GM18519 (cell line): ENCODE measurements around the gene PSMG2.
"Not testable (repeated sequence)": the region's sequence is repeated elsewhere in the genome, so short reads cannot be mapped to it uniquely, and the experiment has no call there.

Source experiments
- ATAC-seq: cut with Tn5 transposase; IDR thresholded peaks from one replicate; pipeline ENCODE4 v1.9.1; 2021; ENCODE audit warnings: mild to moderate bottlenecking, moderate library complexity; ENCODE audit not compliant: unreplicated experiment, low FRiP score

The PSMG2 gene

GRCh38 chr18:12721495-12722275, 18.8 kb downstream of the PSMG2 start:
- no peak for ATAC-seq

- no peak for ATAC-seq
Observed at GRCh38 chr18:12722731-12723130, 19.9 kb downstream of the PSMG2 start.

DNA sequence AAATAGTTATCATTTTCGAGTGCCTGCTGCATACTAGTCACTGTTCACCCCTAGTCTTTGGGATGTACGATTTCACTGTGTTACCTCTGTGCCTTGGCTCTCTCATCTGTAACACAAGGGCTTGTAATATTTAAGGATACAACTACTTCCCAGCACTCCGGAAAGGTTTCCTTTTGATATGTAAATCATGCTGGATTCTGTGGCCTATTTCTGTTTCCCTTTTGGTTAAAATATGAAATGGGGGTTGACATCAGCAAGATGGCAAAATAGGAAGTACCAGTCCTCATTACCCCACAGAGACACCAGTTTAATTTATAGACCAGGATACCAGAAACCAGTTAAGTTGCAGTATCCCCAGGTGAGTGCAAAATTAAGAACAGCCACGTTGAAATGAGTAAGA, 23.5 kb downstream of the PSMG2 start:
- ATAC-seq: no peak

DNA sequence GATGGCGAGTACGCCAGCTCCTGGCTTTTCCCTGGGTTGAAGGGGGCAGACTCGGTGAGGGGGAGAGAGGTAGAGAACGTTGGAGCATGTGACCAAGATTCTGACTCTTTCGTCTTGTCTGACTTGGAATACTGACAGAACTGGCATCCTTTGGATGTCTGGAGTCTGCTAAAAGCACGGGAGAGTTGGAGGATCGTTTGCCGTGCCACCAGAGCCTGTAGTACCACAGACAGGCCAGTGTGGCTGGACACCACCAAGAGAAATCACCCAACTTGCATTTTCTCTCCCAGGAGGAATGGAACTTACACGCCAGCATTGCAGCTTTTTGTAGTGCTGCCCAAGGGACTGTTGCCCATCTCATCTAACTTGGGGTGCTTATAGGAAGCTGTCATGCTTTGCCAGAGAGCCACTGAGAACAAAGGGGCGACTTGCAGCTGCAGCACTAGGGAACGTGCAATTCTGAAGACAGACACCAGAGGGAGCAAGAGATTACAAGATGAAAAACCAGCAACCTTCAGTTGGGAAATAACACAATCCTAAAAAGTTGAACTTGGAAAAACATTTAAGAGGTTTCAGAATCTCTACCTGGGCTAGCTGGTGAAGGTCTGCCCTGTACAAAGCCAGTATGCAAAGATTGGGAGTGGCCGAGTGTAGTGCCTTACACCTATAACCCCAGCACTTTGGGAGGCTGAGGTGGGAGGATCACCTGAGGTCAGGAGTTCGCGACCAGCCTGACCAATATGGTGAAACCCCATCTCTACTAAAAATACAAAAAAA, 24.1 kb downstream of the PSMG2 start:
- ATAC-seq: no peak

DNA sequence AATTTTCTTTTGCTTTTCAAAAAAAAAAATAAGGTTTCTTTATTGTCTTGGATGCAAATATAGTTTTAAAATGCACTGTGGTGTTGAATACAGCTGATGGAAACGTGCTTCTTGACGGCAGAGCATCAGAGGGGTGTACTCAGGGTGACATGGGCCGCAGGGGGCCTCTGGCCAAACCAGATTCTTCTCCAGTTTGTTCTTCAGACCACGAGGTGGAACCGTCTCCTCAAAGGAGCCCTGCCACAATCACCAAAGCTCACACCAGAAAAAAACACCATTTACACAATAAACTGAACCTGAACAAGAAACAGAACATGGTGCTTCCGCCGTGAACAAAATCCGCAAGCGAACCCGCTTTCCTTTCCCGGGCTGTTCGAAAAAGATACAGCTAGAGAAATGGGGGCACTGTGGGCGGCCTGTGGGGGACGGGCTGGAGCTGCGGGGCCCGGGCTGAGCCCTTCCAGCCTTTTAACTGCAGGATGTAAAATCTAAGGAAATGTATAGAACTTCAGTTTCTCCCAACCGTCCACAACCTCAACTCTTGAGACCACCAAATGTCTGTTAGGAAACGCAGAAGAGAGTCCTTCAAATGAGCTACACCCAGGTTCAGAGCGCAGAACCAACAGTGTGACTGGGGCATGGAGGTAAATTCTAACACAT, 34.5 kb downstream of the PSMG2 start:
- no peak for ATAC-seq

GRCh38 chr18:12741351-12741750, 38.5 kb downstream of the PSMG2 start:
- ATAC-seq: no peak

GRCh38 chr18:12742453-12742852, 39.6 kb downstream of the PSMG2 start:
- no peak for ATAC-seq

DNA sequence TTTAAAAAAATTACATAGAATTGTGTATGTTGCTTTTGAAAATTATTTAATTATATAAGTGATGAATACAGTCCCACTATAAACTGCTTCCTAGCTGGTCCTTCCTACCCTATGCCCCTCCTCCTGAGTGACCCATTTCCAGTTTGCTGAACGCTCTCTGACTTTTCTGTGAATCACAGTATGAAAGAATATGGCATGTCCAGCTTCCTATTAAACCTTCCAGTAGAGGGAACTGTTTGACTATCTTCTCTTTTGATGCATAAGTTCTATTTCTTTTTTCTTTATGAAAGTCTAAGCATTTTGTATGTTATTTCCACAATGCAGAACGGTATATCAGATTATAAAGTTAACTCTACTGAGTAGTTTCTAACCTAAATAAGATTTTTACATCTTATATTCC, 41.3 kb downstream of the PSMG2 start:
- ATAC-seq: no peak

DNA sequence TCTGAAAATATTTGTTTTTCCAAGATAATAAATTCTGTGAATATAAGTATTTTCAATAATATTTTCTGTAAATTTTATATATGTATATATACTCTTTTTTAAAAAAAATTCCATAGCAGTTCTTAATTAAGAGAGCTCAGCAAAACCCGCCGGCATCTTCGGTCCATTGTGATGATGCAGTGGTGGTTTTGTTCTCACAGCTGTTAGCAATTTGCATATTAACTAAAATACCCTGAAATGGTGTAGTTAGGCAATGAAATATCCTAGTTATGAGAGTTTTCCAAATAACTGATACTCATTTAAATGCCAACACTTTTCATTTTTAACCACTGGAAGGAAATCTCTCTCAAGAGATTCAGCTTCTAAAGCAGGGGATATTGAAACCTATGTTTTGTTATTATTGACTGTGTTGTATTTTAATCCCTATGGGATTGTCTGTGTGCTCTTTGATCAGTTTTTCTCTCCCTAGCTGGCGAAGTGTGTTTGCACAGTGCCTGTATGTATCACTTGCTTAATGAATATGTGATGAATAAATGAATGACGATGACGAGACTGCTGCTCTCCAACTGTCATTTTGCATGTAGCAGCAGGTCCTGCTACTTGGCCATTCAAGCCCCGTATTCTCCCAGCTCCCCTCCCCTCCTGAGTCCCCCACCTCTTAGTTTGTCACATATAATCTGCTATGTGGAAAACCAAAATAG, 42.4 kb downstream of the PSMG2 start:
- no peak for ATAC-seq

DNA sequence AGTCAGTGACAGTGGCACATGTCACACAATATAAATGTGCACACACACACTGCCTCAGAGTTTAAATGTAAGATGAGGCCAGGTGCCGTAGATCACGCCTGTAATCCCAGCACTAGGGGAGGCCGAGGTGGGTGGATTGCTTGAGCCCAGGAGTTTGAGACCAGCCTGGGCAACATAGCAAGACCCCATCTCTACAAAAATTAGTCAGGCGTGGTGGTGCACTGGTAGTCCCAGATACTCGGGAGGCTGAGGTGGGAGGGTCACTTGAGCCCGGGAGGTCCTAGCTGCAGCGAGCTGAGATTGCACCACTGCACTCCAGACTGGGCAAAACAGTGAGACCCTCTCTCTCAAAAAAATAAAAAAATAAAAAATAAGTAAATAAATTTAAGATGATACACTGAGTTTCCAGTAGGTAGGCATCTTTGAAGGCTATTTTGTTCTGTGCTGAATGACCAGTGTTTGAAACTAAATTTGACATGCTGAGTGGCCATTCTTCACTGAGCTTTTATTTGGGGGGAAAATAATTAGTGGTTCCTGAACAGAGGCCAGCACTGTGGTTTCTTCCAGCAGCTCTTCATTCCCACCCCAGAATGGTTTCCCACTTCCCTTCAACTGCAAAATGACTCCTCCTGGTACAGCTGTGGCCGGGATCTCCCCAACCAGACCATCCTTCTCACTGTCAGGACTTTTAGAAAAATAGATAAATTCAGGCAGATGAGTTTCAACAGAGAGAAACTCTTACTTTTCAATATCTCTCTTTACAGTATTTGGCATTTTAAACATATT, 44.9 kb downstream of the PSMG2 start:
- no peak for ATAC-seq

DNA sequence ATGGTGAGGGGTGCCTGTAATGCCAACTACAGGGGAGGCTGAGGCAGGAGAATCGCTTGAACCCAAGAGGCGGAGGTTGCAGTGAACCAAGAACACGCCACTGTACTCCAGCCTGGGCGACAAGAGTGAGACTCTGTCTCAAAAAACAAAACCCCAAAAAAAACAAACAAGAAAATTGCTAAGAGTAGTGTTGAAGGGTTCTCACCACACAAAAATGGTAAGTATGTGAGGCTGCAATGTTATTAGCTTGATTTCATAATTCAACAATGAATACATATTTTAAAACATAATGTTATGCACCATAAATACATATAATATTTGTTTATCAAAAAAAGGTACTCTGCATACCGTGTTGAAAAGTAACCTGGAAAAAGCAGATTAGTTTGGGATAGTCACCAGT, 45.8 kb downstream of the PSMG2 start:
- no peak for ATAC-seq

GRCh38 chr18:12749121-12749520, 46.3 kb downstream of the PSMG2 start:
- no peak for ATAC-seq

GRCh38 chr18:12750076-12750714, 47.4 kb downstream of the PSMG2 start:
- ATAC-seq: no peak

GRCh38 chr18:12750715-12751502, 48.1 kb downstream of the PSMG2 start:
- no peak for ATAC-seq

DNA sequence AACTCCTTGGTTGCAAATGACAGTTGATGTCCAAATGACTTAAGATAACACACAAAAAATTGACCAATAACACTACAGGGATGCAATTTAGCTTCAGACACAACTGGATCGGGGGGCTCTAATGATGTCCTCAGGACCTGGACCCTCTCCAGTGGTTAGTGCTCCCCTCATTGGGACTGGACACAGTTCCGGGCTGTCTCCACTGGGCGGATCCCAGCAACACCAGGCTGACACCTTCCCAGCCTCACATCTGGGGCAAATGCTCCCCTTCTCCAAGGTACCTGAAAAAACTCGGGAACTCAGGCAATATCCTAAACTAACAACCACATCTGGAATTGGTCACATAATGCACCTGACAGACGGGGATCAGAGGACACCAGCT, 48.7 kb downstream of the PSMG2 start:
- ATAC-seq: no peak

DNA sequence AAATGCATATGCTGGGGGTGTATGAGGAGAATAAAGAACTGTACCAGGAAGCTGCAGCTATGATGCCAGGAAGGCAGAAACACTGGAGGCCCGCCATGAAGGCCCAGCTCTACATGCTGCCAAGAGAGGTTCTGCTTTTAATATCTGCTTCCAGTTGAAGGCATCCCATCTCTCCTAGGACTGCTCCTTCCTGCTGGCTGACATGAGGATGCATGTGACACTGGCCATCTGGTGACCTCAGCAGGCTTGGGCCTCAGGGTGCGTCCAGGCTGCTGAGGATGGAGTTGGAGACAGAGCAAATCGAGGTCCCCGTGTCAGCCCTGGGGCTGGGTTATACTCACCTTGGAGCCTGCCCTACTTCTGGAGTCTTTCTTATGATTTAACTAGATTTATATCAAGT, 49.0 kb downstream of the PSMG2 start:
- no peak for ATAC-seq

DNA sequence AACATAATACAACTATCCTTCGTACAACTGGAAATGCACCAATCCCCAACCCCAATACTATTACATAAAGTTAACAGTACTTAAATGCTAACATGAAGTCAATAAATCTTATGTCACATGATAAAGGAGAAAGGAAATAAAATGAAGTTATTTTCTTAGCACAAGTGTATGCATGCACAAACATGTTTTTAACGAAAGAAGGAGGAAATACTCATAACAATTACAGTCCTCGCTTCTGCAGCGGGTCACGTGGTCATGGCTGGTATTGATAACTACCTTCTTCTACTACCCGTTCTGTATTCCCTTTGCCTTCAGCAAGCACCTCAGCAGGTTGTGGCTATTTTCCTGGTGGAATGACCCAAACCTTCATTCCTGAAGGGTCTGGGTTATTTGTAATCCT, 51.7 kb downstream of the PSMG2 start:
- ATAC-seq: no peak

GRCh38 chr18:12755606-12756005, 52.8 kb downstream of the PSMG2 start:
- not testable (repeated sequence) for ATAC-seq
